ENCODE measurements around the gene CNOT11. TPM values are rescaled to one million over a fixed set of nuclear protein-coding genes. Genes with fewer than 3 reads are reported as not detected.
"Not testable (repeated sequence)": the region's sequence is repeated elsewhere in the genome, so short reads cannot be mapped to it uniquely, and the experiment has no call there.

Gene CNOT11
- polyA plus RNA-seq, 1 experiment, result 63.0 TPM

DNA sequence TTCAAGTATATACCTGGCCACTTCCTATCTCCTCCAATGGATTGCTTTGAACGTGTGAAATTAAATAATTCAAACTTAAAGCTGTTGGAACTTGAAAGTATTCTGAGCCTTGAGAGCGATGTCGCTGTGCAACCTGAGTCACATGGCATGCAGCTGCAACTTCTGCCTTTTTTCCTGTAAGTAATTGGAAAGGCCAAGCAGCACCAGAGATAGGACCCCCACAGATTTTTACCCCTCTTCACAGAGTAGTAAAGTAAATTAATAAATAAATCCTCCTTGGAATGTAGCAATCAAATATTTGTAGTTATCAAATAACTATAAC is 59.0 kb downstream of the CNOT11 start:
- POLR2A ChIA-PET, result interaction anchor here (0.5 kb wide), 1 partner anchor 10 kb away, joined by 5 read pairs; no protein-coding TSS in a partner anchor
- CTCF ChIA-PET, result no interaction called here
- TF ChIP-seq, protein P1, sequence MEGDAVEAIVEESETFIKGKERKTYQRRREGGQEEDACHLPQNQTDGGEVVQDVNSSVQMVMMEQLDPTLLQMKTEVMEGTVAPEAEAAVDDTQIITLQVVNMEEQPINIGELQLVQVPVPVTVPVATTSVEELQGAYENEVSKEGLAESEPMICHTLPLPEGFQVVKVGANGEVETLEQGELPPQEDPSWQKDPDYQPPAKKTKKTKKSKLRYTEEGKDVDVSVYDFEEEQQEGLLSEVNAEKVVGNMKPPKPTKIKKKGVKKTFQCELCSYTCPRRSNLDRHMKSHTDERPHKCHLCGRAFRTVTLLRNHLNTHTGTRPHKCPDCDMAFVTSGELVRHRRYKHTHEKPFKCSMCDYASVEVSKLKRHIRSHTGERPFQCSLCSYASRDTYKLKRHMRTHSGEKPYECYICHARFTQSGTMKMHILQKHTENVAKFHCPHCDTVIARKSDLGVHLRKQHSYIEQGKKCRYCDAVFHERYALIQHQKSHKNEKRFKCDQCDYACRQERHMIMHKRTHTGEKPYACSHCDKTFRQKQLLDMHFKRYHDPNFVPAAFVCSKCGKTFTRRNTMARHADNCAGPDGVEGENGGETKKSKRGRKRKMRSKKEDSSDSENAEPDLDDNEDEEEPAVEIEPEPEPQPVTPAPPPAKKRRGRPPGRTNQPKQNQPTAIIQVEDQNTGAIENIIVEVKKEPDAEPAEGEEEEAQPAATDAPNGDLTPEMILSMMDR (IDR thresholded peaks at IDR 0.05; ENCODE audit: insufficient read depth, low read depth, low read length), result no peak

DNA sequence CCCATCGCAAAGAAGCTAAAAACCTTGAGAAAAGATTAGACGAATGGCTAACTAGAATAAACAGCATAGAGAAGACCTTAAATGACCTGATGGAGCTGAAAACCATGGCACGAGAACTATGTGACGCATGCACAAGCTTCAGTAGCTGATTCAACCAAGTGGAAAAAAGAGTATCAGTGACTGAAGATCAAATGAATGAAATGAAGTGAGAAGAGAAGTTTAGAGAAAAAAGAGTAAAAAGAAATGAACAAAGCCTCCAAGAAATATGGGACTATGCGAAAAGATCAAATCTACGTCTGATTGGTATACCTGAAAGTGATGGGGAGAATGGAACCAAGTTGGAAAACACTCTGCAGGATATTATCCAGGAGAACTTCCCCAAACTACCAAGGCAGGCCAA is 63.9 kb downstream of the CNOT11 start:
- CTCF ChIA-PET, result interaction anchor here (1.3 kb wide), 1 partner anchor 10 kb away, joined by 3 read pairs; no protein-coding TSS in a partner anchor
- H3K4me3 ChIP-seq (ENCODE audit: low read depth, low read length); POLR2A ChIA-PET; H3K36me3 ChIP-seq (ENCODE audit: control insufficient read depth, insufficient read depth, low read length); DNase-seq (ENCODE audit: low read depth); H3K27me3 ChIP-seq (ENCODE audit: control insufficient read depth, insufficient read depth, low read length): not testable (repeated sequence)

More for the DNA sequence above, 59.0 kb downstream of the CNOT11 start:
- no peaks in the 10 kb centered on the region for H3K36me3 ChIP-seq (ENCODE audit: control insufficient read depth, insufficient read depth, low read length)
- no peak for DNase-seq (ENCODE audit: low read depth)
- no peak overlapping the region for H3K4me3 ChIP-seq (ENCODE audit: low read depth, low read length)
- H3K27me3 ChIP-seq (ENCODE audit: control insufficient read depth, insufficient read depth, low read length), result no peaks in the 10 kb centered on the region

Small RNA genes within 50 kb of the gene (small RNA-seq; reads per million reads assigned to genes)
- not detected for gene MIR5696 (ENCODE audit: insufficient read length, low read depth, low replicate concordance)
- 0.84 reads per million for gene SNORD89 (ENCODE audit: insufficient read length, low read depth, low replicate concordance)

Other genes with a start within 250 kb of the CNOT11 start
- gene TBC1D8, start 101.5 kb upstream of the CNOT11 start, polyA plus RNA-seq (2011; rRNA removed), result 5.9 and 8.8 TPM in 2 replicates
- 20.8 and 24.3 TPM in 2 replicates for gene RNF149, start 55.8 kb downstream of the CNOT11 start, polyA plus RNA-seq (2011; rRNA removed)
- not detected in 2 replicates for gene CREG2, start 134.6 kb downstream of the CNOT11 start, polyA plus RNA-seq (2011; rRNA removed)
- gene RFX8, start 222.2 kb downstream of the CNOT11 start, polyA plus RNA-seq (2011; rRNA removed), result 1.7 and 2.1 TPM in 2 replicates

Measured in BJ (cell line).